Effector memory CD8-positive, alpha-beta T cell (primary cell): Measurements from ENCODE around the gene BAK1.
A peak's percentile ranks its signal among the peaks of the same experiment; 100 is the strongest.
"Not testable (repeated sequence)": the region's sequence is repeated elsewhere in the genome, so short reads cannot be mapped to it uniquely, and the experiment has no call there.

Experiments
- ATAC-seq: fragments of 150-1000 bp; cut with Tn5 transposase; replicated peaks from 2 replicates; pipeline ENCODE4 v1.10.0; 2021; ENCODE audit warnings: mild to moderate bottlenecking, moderate library complexity
- DNase-seq, 3 experiments: peaks; one replicate each; pipeline ENCODE4 v3.0.0; 2021
- H3K27ac Mint-ChIP-seq, 2 donors: one replicate each; pipeline ENCODE4 v1.8.0; 2022; ENCODE audit warnings: mild to moderate bottlenecking in 2 of 2, mixed read lengths in 2 of 2, moderate library complexity in 2 of 2
- H3K27me3 Mint-ChIP-seq, 2 donors: one replicate each; pipeline ENCODE4 v1.8.0; 2022; ENCODE audit warnings: mixed read lengths in 2 of 2
- H3K36me3 Mint-ChIP-seq: one replicate; pipeline ENCODE4 v1.8.0; 2022; ENCODE audit warnings: mild to moderate bottlenecking, moderate library complexity, mixed read lengths; ENCODE audit not compliant: insufficient read depth
- H3K4me1 Mint-ChIP-seq, 2 donors: one replicate each; pipeline ENCODE4 v1.8.0; 2022; ENCODE audit warnings: low read depth in 2 of 2, mixed read lengths in 2 of 2
- H3K4me3 Mint-ChIP-seq, 2 donors: one replicate each; pipeline ENCODE4 v1.8.0; 2022; ENCODE audit warnings: mild to moderate bottlenecking in 2 of 2, mixed read lengths in 2 of 2, moderate library complexity in 2 of 2
- H3K9me3 Mint-ChIP-seq, 2 donors: one replicate each; pipeline ENCODE4 v1.8.0; 2022; ENCODE audit warnings: mixed read lengths in 2 of 2

Gene BAK1

GRCh38 chr6:33599413-33599938, 19.4 kb upstream of the BAK1 start:
- no peak overlapping the region for H3K4me3 Mint-ChIP-seq
- DNase-seq (no peak), ATAC-seq (no peak)
- peaks cover 0 to 23% of the 10 kb centered on the region in 2 donors for H3K27me3 Mint-ChIP-seq
- no peaks in the 10 kb centered on the region for H3K9me3 Mint-ChIP-seq
- no peak overlapping the region for H3K27ac Mint-ChIP-seq
- peaks cover 3% of the 10 kb centered on the region for H3K36me3 Mint-ChIP-seq
- H3K4me1 Mint-ChIP-seq = peaks cover 0 to 5% of the 10 kb centered on the region in 2 donors

GRCh38 chr6:33597551-33598322, 17.7 kb upstream of the BAK1 start:
- H3K4me1 Mint-ChIP-seq = peaks cover 8 to 13% of the 10 kb centered on the region in 2 donors
- no peak overlapping the region for H3K4me3 Mint-ChIP-seq
- ATAC-seq (no peak), DNase-seq (no peak)
- peaks cover 3% of the 10 kb centered on the region for H3K36me3 Mint-ChIP-seq
- H3K9me3 Mint-ChIP-seq = no peaks in the 10 kb centered on the region
- H3K27ac Mint-ChIP-seq = no peak overlapping the region
- peaks cover 0 to 9% of the 10 kb centered on the region in 2 donors for H3K27me3 Mint-ChIP-seq

GRCh38 chr6:33596894-33597293, 16.8 kb upstream of the BAK1 start:
- H3K27ac Mint-ChIP-seq = peak overlapping the region; percentile 79 to 83
- peak; percentile 46 for ATAC-seq
- not testable (repeated sequence) for H3K9me3 Mint-ChIP-seq, DNase-seq, H3K36me3 Mint-ChIP-seq, H3K27me3 Mint-ChIP-seq, H3K4me3 Mint-ChIP-seq
- H3K4me1 Mint-ChIP-seq = peaks cover 15 to 19% of the 10 kb centered on the region in 2 donors

- no peak overlapping the region for H3K4me3 Mint-ChIP-seq
- H3K4me1 Mint-ChIP-seq = peaks cover 19 to 22% of the 10 kb centered on the region in 2 donors
- H3K27me3 Mint-ChIP-seq = no peaks in the 10 kb centered on the region
- ATAC-seq (no peak), DNase-seq (no peak)
- peak overlapping the region in 1 of 2 donors; percentile 23 for H3K27ac Mint-ChIP-seq
- H3K36me3 Mint-ChIP-seq = peaks cover 3% of the 10 kb centered on the region
- H3K9me3 Mint-ChIP-seq = no peaks in the 10 kb centered on the region
Measured at GRCh38 chr6:33595001-33595846, 15.1 kb upstream of the BAK1 start.

- Mint-ChIP-seq H3K36me3 (peaks cover 3% of the 10 kb centered on the region), H3K9me3 (no peaks in the 10 kb centered on the region), H3K27ac (peak overlapping the region; percentile 18 to 87), H3K27me3 (no peaks in the 10 kb centered on the region), H3K4me3 (peak overlapping the region; percentile 65 to 83), H3K4me1 (peaks cover 19 to 22% of the 10 kb centered on the region in 2 donors)
- ATAC-seq (no peak), DNase-seq (no peak)
Measured at GRCh38 chr6:33593414-33593727, 13.3 kb upstream of the BAK1 start.

GRCh38 chr6:33592595-33593413, 12.7 kb upstream of the BAK1 start:
- H3K9me3 Mint-ChIP-seq = no peaks in the 10 kb centered on the region
- peak overlapping the region; percentile 18 to 87 for H3K27ac Mint-ChIP-seq
- peaks cover 19 to 21% of the 10 kb centered on the region in 2 donors for H3K4me1 Mint-ChIP-seq
- H3K4me3 Mint-ChIP-seq = peak overlapping the region; percentile 65 to 83
- DNase-seq (peak in 2 of 3 experiments; percentile 37 to 38), ATAC-seq (peak; percentile 82)
- peaks cover 3% of the 10 kb centered on the region for H3K36me3 Mint-ChIP-seq
- no peaks in the 10 kb centered on the region for H3K27me3 Mint-ChIP-seq

- Mint-ChIP-seq H3K4me1 (peaks cover 19 to 21% of the 10 kb centered on the region in 2 donors), H3K9me3 (no peaks in the 10 kb centered on the region), H3K27me3 (no peaks in the 10 kb centered on the region), H3K4me3 (peak overlapping the region; percentile 65 to 83), H3K36me3 (peaks cover 3% of the 10 kb centered on the region), H3K27ac (peak overlapping the region; percentile 18 to 87)
- DNase-seq (no peak), ATAC-seq (no peak)
Measured at GRCh38 chr6:33592280-33592594, 12.2 kb upstream of the BAK1 start.

GRCh38 chr6:33591424-33592032, 11.5 kb upstream of the BAK1 start:
- ATAC-seq = no peak
- no peaks in the 10 kb centered on the region for H3K27me3 Mint-ChIP-seq
- H3K4me1 Mint-ChIP-seq = peaks cover 17 to 22% of the 10 kb centered on the region in 2 donors
- no peak for DNase-seq
- H3K4me3 Mint-ChIP-seq = peak overlapping the region; percentile 65 to 83
- H3K27ac Mint-ChIP-seq = peak overlapping the region; percentile 63 to 87
- peaks cover 3% of the 10 kb centered on the region for H3K36me3 Mint-ChIP-seq
- H3K9me3 Mint-ChIP-seq = no peaks in the 10 kb centered on the region

- H3K4me3 Mint-ChIP-seq = no peak overlapping the region
- peaks cover 24% of the 10 kb centered on the region in 2 donors for H3K4me1 Mint-ChIP-seq
- no peak for ATAC-seq
Measured at GRCh38 chr6:33590531-33591198, 10.6 kb upstream of the BAK1 start.

GRCh38 chr6:33589731-33590530, 9.9 kb upstream of the BAK1 start:
- Mint-ChIP-seq H3K9me3 (no peaks in the 10 kb centered on the region), H3K4me3 (no peak overlapping the region), H3K36me3 (no peaks in the 10 kb centered on the region), H3K27me3 (no peaks in the 10 kb centered on the region), H3K27ac (peak overlapping the region in 1 of 2 donors; percentile 62), H3K4me1 (peaks cover 28% of the 10 kb centered on the region in 2 donors)
- DNase-seq = peak in 1 of 3 experiments; percentile 41
- no peak for ATAC-seq

More at GRCh38 chr6:33590531-33591198, 10.6 kb upstream of the BAK1 start:
- Mint-ChIP-seq H3K9me3 (no peaks in the 10 kb centered on the region), H3K27ac (peak overlapping the region; percentile 62 to 63), H3K27me3 (no peaks in the 10 kb centered on the region), H3K36me3 (peaks cover 3% of the 10 kb centered on the region)
- DNase-seq = no peak

- Mint-ChIP-seq H3K36me3 (no peaks in the 10 kb centered on the region), H3K9me3 (no peaks in the 10 kb centered on the region), H3K27me3 (no peaks in the 10 kb centered on the region), H3K4me1 (peaks cover 28% of the 10 kb centered on the region in 2 donors), H3K4me3 (no peak overlapping the region), H3K27ac (no peak overlapping the region)
- ATAC-seq (no peak), DNase-seq (no peak)
Measured at GRCh38 chr6:33589392-33589730, 9.3 kb upstream of the BAK1 start.

- Mint-ChIP-seq H3K36me3 (no peaks in the 10 kb centered on the region), H3K27ac (no peak overlapping the region), H3K4me1 (peaks cover 28% of the 10 kb centered on the region in 2 donors), H3K27me3 (no peaks in the 10 kb centered on the region), H3K9me3 (no peaks in the 10 kb centered on the region), H3K4me3 (no peak overlapping the region)
- no peak for ATAC-seq
- DNase-seq = no peak
Measured at GRCh38 chr6:33588894-33589293, 8.8 kb upstream of the BAK1 start.
